ENCODE results near the gene SPEN.

The SPEN gene

DNA sequence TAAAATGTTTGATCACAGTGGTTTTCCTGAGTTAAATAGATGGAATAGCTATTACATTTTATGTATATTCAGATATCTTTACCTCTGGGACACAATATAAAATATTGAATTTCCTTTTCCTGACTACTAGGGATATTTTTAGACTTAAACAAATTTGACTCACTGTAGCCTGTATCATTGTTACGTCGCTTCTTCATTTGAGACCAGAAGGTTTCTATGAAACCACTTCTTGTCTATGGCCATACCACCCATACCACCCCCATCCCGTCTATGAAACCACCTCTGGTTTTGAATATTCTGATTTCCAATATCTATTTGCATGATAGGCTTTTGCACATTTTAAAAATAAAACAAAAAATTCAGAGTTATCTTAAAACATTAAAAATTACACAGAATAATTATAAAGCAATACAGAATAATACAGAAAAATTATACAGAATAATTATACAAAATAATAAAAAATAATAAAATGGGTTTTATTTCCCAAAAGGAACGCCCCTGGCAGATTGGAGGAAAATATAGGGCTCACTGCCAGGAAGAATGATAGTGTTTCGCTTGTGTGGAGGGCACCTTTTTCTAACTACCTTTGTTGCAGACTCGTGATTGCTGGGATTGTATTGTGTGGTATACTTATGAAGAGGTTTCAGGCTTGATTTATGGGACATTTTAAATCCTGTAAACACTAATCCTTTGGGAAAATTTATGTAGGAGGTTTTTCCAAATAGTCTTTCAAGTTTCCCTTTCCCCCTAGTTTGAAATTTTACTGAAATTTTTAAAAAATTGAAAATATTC lies 4.7 kb downstream of the SPEN start:
- DNase-seq (ENCODE audit: low read depth in 2 of 2): no peak

DNA sequence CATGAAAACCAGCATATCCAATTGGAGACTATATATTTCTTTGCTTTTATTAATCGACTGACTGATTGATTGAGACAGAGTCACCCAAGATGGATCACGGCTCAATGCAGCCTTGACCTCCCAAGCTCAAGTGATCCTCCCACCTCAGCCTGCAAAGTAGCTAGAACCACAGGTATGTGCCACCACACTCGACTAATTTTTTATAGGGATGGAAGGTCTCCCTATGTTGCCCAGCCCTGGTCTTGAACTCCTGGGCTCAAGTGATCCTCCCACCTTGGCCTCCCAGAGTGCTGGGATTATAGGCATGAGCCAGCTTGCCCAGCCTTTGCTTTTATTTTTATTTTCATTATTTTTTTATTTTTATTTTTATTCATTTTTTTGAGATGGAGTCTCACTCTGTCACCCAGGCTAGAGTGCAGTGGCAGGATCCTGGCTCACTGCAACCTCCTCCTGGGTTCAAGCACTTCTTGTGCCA lies 5.4 kb downstream of the SPEN start:
- DNase-seq (ENCODE audit: low read depth in 2 of 2): no peak

DNA sequence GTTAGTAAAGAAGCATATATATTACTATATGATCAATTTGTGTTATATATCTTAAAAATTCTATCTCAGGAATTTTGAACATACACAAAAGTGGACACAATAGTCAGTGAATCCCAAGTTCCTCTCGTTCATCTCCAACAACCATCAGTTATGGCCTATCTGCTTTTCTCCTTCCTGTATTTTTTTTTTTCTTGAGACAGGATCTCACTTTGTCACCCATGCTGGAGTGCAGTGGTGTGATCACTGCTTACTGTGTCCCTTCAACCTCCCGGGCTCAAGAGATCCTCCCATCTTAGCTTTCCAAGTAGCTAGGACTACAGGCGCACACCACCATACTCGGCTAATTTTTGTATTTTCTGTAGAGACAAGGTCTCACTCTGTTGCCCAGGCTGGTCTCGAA lies 9.4 kb downstream of the SPEN start:
- DNase-seq (ENCODE audit: low read depth in 2 of 2): no peak

GRCh38 chr1:15858069-15858670 lies 10.7 kb downstream of the SPEN start:
- DNase-seq (ENCODE audit: low read depth in 2 of 2): no peak

DNA sequence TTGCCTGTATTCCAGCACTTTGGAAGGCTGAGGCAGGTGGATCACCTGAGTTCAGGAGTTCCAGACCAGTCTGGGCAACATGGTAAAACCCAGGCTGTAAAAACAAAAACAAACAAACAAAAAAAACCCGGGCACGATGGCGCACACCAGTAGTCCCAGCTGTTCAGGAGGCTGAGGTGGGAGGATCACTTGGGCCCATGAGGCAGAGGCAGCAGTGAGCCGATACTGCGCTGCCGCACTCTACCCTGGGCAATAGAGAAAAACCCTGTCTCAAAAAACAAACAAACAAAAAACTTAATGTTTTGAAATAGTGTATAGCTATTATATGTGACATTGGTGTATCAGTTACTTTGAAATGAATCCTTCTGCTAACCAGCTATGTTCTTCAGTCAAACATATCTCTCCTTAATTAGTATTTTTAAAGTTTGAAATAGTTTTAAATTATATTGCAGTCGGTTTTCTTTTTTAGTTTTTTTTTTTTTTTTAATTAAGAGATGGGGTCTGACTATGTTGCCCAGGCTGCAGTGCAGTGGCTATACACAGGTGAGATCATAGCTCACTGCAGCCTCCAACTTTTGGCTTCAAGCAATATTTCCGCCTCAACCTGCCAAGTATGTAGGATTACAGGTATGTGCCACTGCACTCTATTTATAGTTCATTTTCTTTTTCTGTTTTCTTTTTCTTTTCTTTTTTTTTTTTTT lies 11.3 kb downstream of the SPEN start:
- no peak for DNase-seq (ENCODE audit: low read depth in 2 of 2)

- no peak for DNase-seq (ENCODE audit: low read depth in 2 of 2)
These were observed 15.8 kb downstream of the SPEN start for GRCh38 chr1:15863156-15863901.

DNA sequence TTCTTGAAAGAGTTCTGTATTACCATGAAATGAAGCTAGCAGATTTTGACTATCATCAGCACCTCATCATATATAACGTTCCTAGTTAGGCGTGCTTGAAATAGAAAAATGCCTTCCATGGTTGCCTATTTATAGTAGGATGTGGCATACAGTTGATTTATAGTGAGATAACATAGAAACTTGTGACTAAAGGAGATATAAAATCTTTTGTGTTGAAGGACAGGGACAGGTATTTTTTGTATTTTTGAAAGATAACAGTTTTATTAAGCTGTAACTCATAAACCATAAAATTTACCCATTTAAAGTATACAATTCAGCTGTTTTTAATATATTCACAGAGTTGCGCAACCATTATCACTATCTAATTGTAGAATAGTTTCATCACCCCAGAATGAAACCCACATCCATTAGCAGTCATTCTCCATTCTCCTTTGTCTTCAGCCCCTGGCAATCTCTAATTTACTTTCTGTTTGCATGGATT lies 19.3 kb downstream of the SPEN start:
- no peak for DNase-seq (ENCODE audit: low read depth in 2 of 2)

- DNase-seq (ENCODE audit: low read depth in 2 of 2): no peak
These were observed 19.8 kb downstream of the SPEN start for GRCh38 chr1:15867288-15867687.

DNA sequence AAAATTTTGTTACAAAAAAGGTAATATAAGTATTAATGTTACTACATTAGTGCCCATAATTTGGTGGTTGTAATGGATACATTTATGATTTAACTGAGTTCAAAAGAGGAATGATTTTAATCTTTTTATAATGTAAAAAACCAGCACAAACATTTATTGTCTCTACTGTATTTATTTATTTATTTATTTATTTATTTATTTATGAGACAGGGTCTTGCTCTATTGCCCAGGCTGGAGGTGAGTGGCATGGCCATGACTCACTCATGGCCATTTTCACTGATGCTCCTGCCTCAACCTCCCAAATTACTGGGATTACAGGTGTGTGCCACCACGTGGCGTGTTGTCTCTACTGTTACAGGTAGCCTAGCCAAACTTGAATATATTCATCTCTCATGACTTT lies 21.9 kb downstream of the SPEN start:
- DNase-seq (ENCODE audit: low read depth in 2 of 2): no peak

- no peak for DNase-seq (ENCODE audit: low read depth in 2 of 2)
These were observed 22.9 kb downstream of the SPEN start for GRCh38 chr1:15870421-15870820.

GRCh38 chr1:15874471-15874870 lies 27.0 kb downstream of the SPEN start:
- DNase-seq (ENCODE audit: low read depth in 2 of 2): no peak

- no peak for DNase-seq (ENCODE audit: low read depth in 2 of 2)
These were observed 29.0 kb downstream of the SPEN start for GRCh38 chr1:15876357-15877055.

DNA sequence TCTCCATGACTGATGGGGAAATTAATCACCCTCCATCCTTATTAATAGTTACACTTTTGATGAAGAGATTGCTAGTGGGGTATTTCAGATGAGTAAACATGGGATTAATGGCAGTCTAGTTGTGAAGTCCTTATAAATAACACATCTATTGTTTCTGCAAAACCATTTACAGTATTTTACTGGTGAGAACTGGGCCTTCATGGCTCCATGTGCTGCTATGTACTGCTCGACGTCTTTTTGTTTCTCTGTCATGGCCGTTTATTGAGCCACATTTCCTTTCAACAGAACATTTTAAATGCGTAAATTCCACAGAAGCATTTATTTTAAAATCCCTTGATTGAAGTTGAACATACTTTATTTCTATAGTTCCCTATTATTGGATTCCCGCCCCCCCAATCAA lies 34.5 kb downstream of the SPEN start:
- no peak for DNase-seq (ENCODE audit: low read depth in 2 of 2)

GRCh38 chr1:15882665-15883064 lies 35.2 kb downstream of the SPEN start:
- DNase-seq (ENCODE audit: low read depth in 2 of 2): no peak

DNA sequence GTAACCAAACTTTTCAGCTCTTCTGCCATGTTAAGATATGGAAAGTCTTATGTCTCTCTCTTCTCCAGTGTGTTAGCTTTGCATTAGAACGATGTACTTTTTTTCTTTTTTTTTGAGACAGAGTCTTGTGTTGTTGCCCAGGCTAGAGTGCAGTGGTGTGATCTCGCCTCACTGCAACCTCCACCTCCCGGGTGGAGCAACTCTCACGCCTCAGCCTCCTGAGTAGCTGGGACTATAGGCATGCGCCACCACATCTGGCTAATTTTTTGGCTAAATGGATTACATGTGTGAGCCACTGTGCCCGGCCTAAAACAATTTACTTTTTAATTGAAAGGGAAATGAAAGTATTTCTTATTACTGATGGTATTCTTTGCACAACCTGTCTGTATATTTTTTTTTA lies 35.8 kb downstream of the SPEN start:
- DNase-seq (ENCODE audit: low read depth in 2 of 2): no peak

DNA sequence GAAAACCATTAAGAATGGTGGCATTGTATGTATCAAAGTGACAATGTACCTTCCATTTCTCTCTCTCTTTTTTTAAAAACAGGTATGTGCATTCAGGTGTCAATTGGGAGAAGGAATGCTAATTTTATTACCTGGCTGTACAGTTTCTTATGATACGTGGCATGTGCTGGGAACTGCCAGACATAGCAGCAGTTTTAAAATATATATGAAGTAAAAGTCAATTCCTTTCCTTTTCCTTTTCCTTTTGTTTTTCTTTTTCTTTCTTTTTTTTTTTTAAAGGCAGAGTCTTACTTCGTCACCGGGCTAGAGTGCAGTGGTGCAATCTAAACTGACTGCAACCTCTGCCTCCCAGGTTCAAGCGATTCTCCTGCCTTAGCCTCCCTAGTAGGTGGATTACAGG lies 37.0 kb downstream of the SPEN start:
- DNase-seq (ENCODE audit: low read depth in 2 of 2): no peak

- DNase-seq (ENCODE audit: low read depth in 2 of 2): no peak
These were observed 37.8 kb downstream of the SPEN start for GRCh38 chr1:15885269-15885668.

- DNase-seq (ENCODE audit: low read depth in 2 of 2): peak in 1 of 2 donors; percentile 11
These were observed 38.4 kb downstream of the SPEN start for GRCh38 chr1:15885701-15886610.

- DNase-seq (ENCODE audit: low read depth in 2 of 2): no peak
These were observed 39.2 kb downstream of the SPEN start for GRCh38 chr1:15886611-15887167.

Data from stimulated activated CD8-positive, alpha-beta memory T cell treated with anti-CD3 and anti-CD28 coated beads, Interleukin-2, amount 100 ng/mL, for 48 hours (primary cell).